Keratinocyte (primary cell): ENCODE results near the gene ERBB4. TPM values are rescaled to one million over a fixed set of nuclear protein-coding genes. Genes with fewer than 3 reads are reported as not detected.

Source experiments
- DNase-seq: peaks from one replicate; pipeline ENCODE4 v3.0.0-alpha.2; 2011; ENCODE audit warnings: low read depth, missing footprints, low spot score
- FAIRE-seq: peaks from 2 replicates; lab custom pipeline; 2011; peaks lifted over from hg19 to GRCh38; lab: Jason Lieb, UNC
- H2AFZ ChIP-seq: 2 replicates; pipeline ENCODE4 v1.6.0; 2012; ENCODE audit warnings: low read length, control low read depth, inconsistent platforms; ENCODE audit not compliant: control insufficient read depth
- H3K27ac ChIP-seq: 2 replicates; pipeline ENCODE4 v1.5.1; 2011; ENCODE audit warnings: low read length; ENCODE audit not compliant: control insufficient read depth, insufficient read depth
- H3K27me3 ChIP-seq: 3 replicates; pipeline ENCODE4 v1.6.0; 2011; ENCODE audit warnings: low read length; ENCODE audit not compliant: control insufficient read depth, insufficient read depth; ENCODE audit errors: extremely low read depth
- H3K36me3 ChIP-seq, 2 experiments: 2 replicates in 1 of 2; 3 replicates in 1 of 2; pipeline ENCODE4 v1.5.1; 2011; ENCODE audit warnings: low read length in 2 of 2, mild to moderate bottlenecking in 1 of 2; ENCODE audit not compliant: control insufficient read depth in 2 of 2, insufficient read depth in 2 of 2; ENCODE audit errors: extremely low read depth in 1 of 2
- H3K4me1 ChIP-seq: 3 replicates; pipeline ENCODE4 v1.5.1; 2011; ENCODE audit warnings: low read length; ENCODE audit not compliant: control insufficient read depth, insufficient read depth; ENCODE audit errors: extremely low read depth
- H3K4me2 ChIP-seq: 3 replicates; pipeline ENCODE4 v1.6.0; 2011; ENCODE audit warnings: low read depth, low read length; ENCODE audit not compliant: control insufficient read depth, insufficient read depth; ENCODE audit errors: extremely low read depth
- H3K4me3 ChIP-seq, 3 experiments: fragments of 200-600 bp in 1 of 3; sonication (generic) in 1 of 3; 2 replicates in 2 of 3; 3 replicates in 1 of 3; pipeline ENCODE4 v1.5.1; 2011 to 2016; ENCODE audit warnings: low read length in 3 of 3, mild to moderate bottlenecking in 3 of 3, control low read depth in 2 of 3, inconsistent platforms in 1 of 3, low read depth in 1 of 3, mixed read lengths in 1 of 3, mixed run types in 1 of 3, moderate library complexity in 1 of 3; ENCODE audit not compliant: control insufficient read depth in 2 of 3, insufficient read depth in 2 of 3; ENCODE audit errors: extremely low read depth in 1 of 3
- H3K79me2 ChIP-seq: 2 replicates; pipeline ENCODE4 v1.6.0; 2012; ENCODE audit warnings: low read length; ENCODE audit not compliant: control insufficient read depth, insufficient read depth
- H3K9ac ChIP-seq: 3 replicates; pipeline ENCODE4 v1.6.0; 2011; ENCODE audit warnings: low read length; ENCODE audit not compliant: control insufficient read depth, insufficient read depth; ENCODE audit errors: extremely low read depth
- H3K9me1 ChIP-seq: 3 replicates; pipeline ENCODE4 v1.6.0; 2011; ENCODE audit warnings: low read length; ENCODE audit not compliant: control insufficient read depth, insufficient read depth; ENCODE audit errors: extremely low read depth
- H3K9me3 ChIP-seq: 2 replicates; pipeline ENCODE4 v1.5.1; 2012; ENCODE audit warnings: low read depth, low read length; ENCODE audit not compliant: control insufficient read depth
- H4K20me1 ChIP-seq: 3 replicates; pipeline ENCODE4 v1.6.0; 2011; ENCODE audit warnings: low read length; ENCODE audit not compliant: control insufficient read depth, insufficient read depth; ENCODE audit errors: extremely low read depth
- EZH2 ChIP-seq: IDR thresholded peaks from one replicate; pipeline ENCODE4 v1.6.1; 2012; ENCODE audit warnings: inconsistent platforms, mild to moderate bottlenecking, low read length, moderate library complexity
- dilution Hi-C: fragments of 300-500 bp; cut with MboI; formaldehyde crosslinking; loops from one replicate; pipeline ENCODE4 v1.7.0; 2020; ENCODE audit warnings: low sequenced_read_pairs; ENCODE audit not compliant: extremely low pct_ligation_motif_present
- polyA plus RNA-seq, 5 experiments: library from polyadenylated mRNA; depleted of rRNA in 3 of 5; stranded (reverse) in 3 of 5; stranded (forward) in 1 of 5; unstranded in 1 of 5; fragments of >200 nt; gene quantifications; 1 replicate in 1 of 5; 2 replicates in 3 of 5; 3 replicates in 1 of 5; pipeline versions ENCODE4 v1.2.1 to v1.2.3, GENCODE V29; 2011 to 2012; ENCODE audit warnings: missing spikeins in 2 of 5, low read depth in 1 of 5, low replicate concordance in 1 of 5
- TF ChIP-seq, protein P1 (sequence below), 3 experiments: IDR thresholded peaks in 1 of 3; conservative IDR thresholded peaks in 1 of 3; optimal IDR thresholded peaks in 1 of 3; 2 replicates in 2 of 3; 3 replicates in 1 of 3; pipeline versions ENCODE3 to v1.5.1; 2011; ENCODE audit warnings: low read length in 3 of 3, mild to moderate bottlenecking in 3 of 3, moderate library complexity in 2 of 3, control low read depth in 1 of 3, inconsistent platforms in 1 of 3; ENCODE audit not compliant: insufficient read depth in 2 of 3; ENCODE audit errors: extremely low read depth in 1 of 3

ERBB4 gene
- polyA plus RNA-seq, 1 donor (not counting 4 experiments of a cell fraction or from before 2014, with no cell fraction given): 0.01 TPM

DNA sequence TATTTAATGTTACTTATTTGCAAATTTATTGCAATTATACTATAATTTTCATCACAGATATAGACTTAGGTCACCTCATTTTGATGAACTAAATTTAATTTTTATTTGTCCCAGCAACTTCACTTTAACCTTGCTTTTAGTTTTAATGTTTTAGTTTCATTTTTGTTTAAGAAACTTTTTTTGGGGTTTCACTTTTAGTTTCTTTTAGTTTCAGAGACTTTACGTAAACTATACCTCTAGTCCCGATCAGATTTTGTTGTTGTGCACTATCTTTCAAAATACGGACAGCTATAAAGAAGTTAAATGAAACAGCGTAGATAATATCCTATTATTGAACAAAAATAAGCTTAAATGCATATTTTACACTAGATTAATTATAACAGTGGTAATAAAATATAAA, 460.5 kb downstream of the ERBB4 start:
- no peaks in the 10 kb centered on the region for H3K4me1 ChIP-seq
- H3K4me3 ChIP-seq: no peak overlapping the region
- H3K36me3 ChIP-seq: no peaks in the 10 kb centered on the region
- no peaks in the 10 kb centered on the region for H3K9me1 ChIP-seq
- no peak overlapping the region for H3K27ac ChIP-seq
- dilution Hi-C loops: no loop called here
- no peaks in the 10 kb centered on the region for H3K79me2 ChIP-seq
- FAIRE-seq: no peak
- H4K20me1 ChIP-seq: no peaks in the 10 kb centered on the region
- no peak overlapping the region for H3K9ac ChIP-seq
- no peaks in the 10 kb centered on the region for H3K9me3 ChIP-seq
- H3K4me2 ChIP-seq: no peak overlapping the region
- H2AFZ ChIP-seq: no peak overlapping the region
- no peak for TF ChIP-seq EZH2
- TF ChIP-seq, protein P1, sequence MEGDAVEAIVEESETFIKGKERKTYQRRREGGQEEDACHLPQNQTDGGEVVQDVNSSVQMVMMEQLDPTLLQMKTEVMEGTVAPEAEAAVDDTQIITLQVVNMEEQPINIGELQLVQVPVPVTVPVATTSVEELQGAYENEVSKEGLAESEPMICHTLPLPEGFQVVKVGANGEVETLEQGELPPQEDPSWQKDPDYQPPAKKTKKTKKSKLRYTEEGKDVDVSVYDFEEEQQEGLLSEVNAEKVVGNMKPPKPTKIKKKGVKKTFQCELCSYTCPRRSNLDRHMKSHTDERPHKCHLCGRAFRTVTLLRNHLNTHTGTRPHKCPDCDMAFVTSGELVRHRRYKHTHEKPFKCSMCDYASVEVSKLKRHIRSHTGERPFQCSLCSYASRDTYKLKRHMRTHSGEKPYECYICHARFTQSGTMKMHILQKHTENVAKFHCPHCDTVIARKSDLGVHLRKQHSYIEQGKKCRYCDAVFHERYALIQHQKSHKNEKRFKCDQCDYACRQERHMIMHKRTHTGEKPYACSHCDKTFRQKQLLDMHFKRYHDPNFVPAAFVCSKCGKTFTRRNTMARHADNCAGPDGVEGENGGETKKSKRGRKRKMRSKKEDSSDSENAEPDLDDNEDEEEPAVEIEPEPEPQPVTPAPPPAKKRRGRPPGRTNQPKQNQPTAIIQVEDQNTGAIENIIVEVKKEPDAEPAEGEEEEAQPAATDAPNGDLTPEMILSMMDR (optimal IDR thresholded peaks at IDR 0.05 in 1 of 3, IDR thresholded peaks at IDR 0.05 in 1 of 3, conservative IDR thresholded peaks at IDR 0.05 in 1 of 3; ENCODE audit: extremely low read depth in 1 of 3, insufficient read depth in 2 of 3, low read length in 3 of 3): no peak
- H3K27me3 ChIP-seq: no peaks in the 10 kb centered on the region
- no peak for DNase-seq

DNA sequence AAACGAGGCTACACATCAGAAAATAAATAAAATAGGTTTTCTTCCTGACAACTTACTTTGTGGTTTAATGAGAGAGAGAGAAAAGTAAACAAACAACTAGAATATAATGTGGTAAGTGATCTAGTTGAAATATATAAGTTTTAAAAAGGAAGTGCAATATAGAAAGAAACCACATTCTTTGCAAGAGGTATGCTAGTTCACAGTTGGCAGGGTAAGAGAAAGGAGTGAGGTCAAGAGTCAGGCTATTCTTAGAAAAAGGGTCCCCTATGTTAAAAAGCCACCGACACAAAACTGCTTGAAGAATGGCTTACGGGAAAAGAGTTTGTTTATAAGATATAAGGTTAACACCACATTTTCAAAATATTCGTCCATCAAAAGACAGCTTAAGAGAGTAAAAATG, 462.1 kb downstream of the ERBB4 start:
- Histone ChIP-seq H3K27me3 (no peaks in the 10 kb centered on the region), H3K79me2 (no peaks in the 10 kb centered on the region), H3K9me1 (no peaks in the 10 kb centered on the region), H3K9ac (no peak overlapping the region), H3K4me3 (no peak overlapping the region), H3K36me3 (no peaks in the 10 kb centered on the region), H3K9me3 (no peaks in the 10 kb centered on the region), H3K4me1 (no peaks in the 10 kb centered on the region), H3K27ac (no peak overlapping the region), H2AFZ (no peak overlapping the region), H4K20me1 (no peaks in the 10 kb centered on the region), H3K4me2 (no peak overlapping the region)
- no peak for FAIRE-seq
- no peak for DNase-seq
- dilution Hi-C loops: no loop called here
- TF ChIP-seq, protein P1 (optimal IDR thresholded peaks at IDR 0.05 in 1 of 3, IDR thresholded peaks at IDR 0.05 in 1 of 3, conservative IDR thresholded peaks at IDR 0.05 in 1 of 3; ENCODE audit: extremely low read depth in 1 of 3, insufficient read depth in 2 of 3, low read length in 3 of 3): no peak
- no peak for TF ChIP-seq EZH2
